H1 (cell line): ENCODE data around the gene ICAM3. TPM values are rescaled to one million over a fixed set of nuclear protein-coding genes. Genes with fewer than 3 reads are reported as not detected.

Source experiments
- CTCF ChIA-PET: fragments of 300-600 bp; sonication (Branson Sonifier 250); formaldehyde crosslinking; loops from one replicate; lab custom pipeline; 2021; ENCODE audit not compliant: partially characterized antibody; lab: Charles Lee
- POLR2A ChIA-PET: fragments of 300-600 bp; sonication (Branson Sonifier 250); formaldehyde crosslinking; loops from one replicate; lab custom pipeline; 2021; ENCODE audit warnings: inconsistent platforms; ENCODE audit not compliant: partially characterized antibody; lab: Charles Lee
- DNase-seq, 2 experiments: peaks; one replicate each; pipeline versions ENCODE4 v3.0.0 to v3.0.0-alpha.2; 2010 to 2022; ENCODE audit warnings: low spot score in 2 of 2, low read depth in 1 of 2, mixed read lengths in 1 of 2
- FAIRE-seq: peaks from 2 replicates; lab custom pipeline; 2011; peaks lifted over from hg19 to GRCh38; lab: Jason Lieb, UNC
- H2AFZ ChIP-seq: 2 replicates; pipeline ENCODE4 v1.8.1; 2012; ENCODE audit warnings: low read length, inconsistent platforms
- H2AK5ac ChIP-seq: 2 replicates; pipeline ENCODE4 v1.6.1; 2013; ENCODE audit warnings: low read depth, low read length
- H2BK120ac ChIP-seq: replicated peaks from 2 replicates; pipeline ENCODE3; 2013; ENCODE audit warnings: low read depth, low read length, inconsistent platforms
- H2BK12ac ChIP-seq: 2 replicates; pipeline ENCODE4 v1.6.1; 2013; ENCODE audit warnings: low read depth, low read length
- H2BK15ac ChIP-seq: 2 replicates; pipeline ENCODE4 v1.6.1; 2013; ENCODE audit warnings: low read length
- H2BK20ac ChIP-seq: 2 replicates; pipeline ENCODE4 v1.6.1; 2013; ENCODE audit warnings: low read length
- H2BK5ac ChIP-seq: 2 replicates; pipeline ENCODE4 v1.6.1; 2013; ENCODE audit warnings: low read depth, low read length
- H3K14ac ChIP-seq: 2 replicates; pipeline ENCODE4 v1.6.1; 2013; ENCODE audit warnings: inconsistent platforms; ENCODE audit not compliant: insufficient read length
- H3K18ac ChIP-seq: 2 replicates; pipeline ENCODE4 v1.6.1; 2013; ENCODE audit warnings: low read length; ENCODE audit errors: extremely low read depth
- H3K23ac ChIP-seq: 2 replicates; pipeline ENCODE4 v1.6.1; 2013; ENCODE audit warnings: inconsistent platforms; ENCODE audit not compliant: insufficient read length
- H3K23me2 ChIP-seq: 2 replicates; pipeline ENCODE4 v1.6.1; 2013; ENCODE audit warnings: low read depth, low read length
- H3K27ac ChIP-seq: 2 replicates; pipeline ENCODE4 v1.6.1; 2011; ENCODE audit warnings: low read depth, low read length, inconsistent platforms
- H3K27me3 ChIP-seq, 4 experiments: replicated peaks in 1 of 4; 1 replicate in 1 of 4; 2 replicates in 3 of 4; pipeline versions ENCODE4 v1.6.1 to v1.8.1; 2011 to 2013; ENCODE audit warnings: low read length in 3 of 4, mild to moderate bottlenecking in 3 of 4, inconsistent platforms in 2 of 4, mixed read lengths in 2 of 4, moderate library complexity in 1 of 4; ENCODE audit not compliant: control insufficient read depth in 3 of 4, insufficient read depth in 3 of 4; ENCODE audit errors: extremely low read depth in 1 of 4
- H3K36me3 ChIP-seq, 4 experiments: 2 replicates each; pipeline versions ENCODE4 v1.6.1 to v1.8.1; 2011 to 2013; ENCODE audit warnings: mild to moderate bottlenecking in 4 of 4, low read length in 3 of 4, moderate library complexity in 2 of 4, control low read depth in 1 of 4, inconsistent platforms in 1 of 4; ENCODE audit not compliant: insufficient read depth in 4 of 4, control insufficient read depth in 2 of 4
- H3K4ac ChIP-seq: replicated peaks from 2 replicates; pipeline ENCODE3; 2013; ENCODE audit warnings: low read length, low read depth, mixed read lengths, inconsistent platforms; ENCODE audit not compliant: insufficient read length
- H3K4me1 ChIP-seq, 4 experiments: replicated peaks in 1 of 4; 1 replicate in 1 of 4; 2 replicates in 3 of 4; pipeline versions ENCODE4 v1.6.1 to v1.8.1; 2011 to 2013; ENCODE audit warnings: low read length in 3 of 4, inconsistent platforms in 2 of 4, mixed read lengths in 1 of 4; ENCODE audit not compliant: insufficient read depth in 4 of 4, control insufficient read depth in 3 of 4
- H3K4me2 ChIP-seq, 2 experiments: 2 replicates each; pipeline versions ENCODE4 v1.6.1 to v1.8.1; 2011 to 2013; ENCODE audit warnings: low read depth in 2 of 2, low read length in 2 of 2, control low read depth in 1 of 2, inconsistent platforms in 1 of 2, mild to moderate bottlenecking in 1 of 2; ENCODE audit not compliant: insufficient read depth in 1 of 2
- H3K4me3 ChIP-seq, 4 experiments: fragments of 200-600, 300-600 bp in 1 of 4; sonication (generic), shearing (Covaris generic), sonication (Bioruptor Twin) in 1 of 4; 2 replicates each; pipeline versions ENCODE4 v1.5.1 to v1.8.1; 2011 to 2016; ENCODE audit warnings: low read length in 4 of 4, low read depth in 3 of 4, control low read depth in 2 of 4, inconsistent platforms in 2 of 4, mild to moderate bottlenecking in 2 of 4, mixed read lengths in 1 of 4, moderate library complexity in 1 of 4; ENCODE audit not compliant: insufficient read depth in 2 of 4; ENCODE audit errors: extremely low read depth in 1 of 4
- H3K56ac ChIP-seq: replicated peaks from 2 replicates; pipeline ENCODE3; 2013; ENCODE audit warnings: low read depth, mild to moderate bottlenecking, mixed read lengths, low read length, inconsistent platforms; ENCODE audit not compliant: insufficient read length
- H3K79me1 ChIP-seq: 2 replicates; pipeline ENCODE4 v1.6.1; 2013; ENCODE audit warnings: low read depth, low read length, control low read depth
- H3K79me2 ChIP-seq, 2 experiments: 2 replicates each; pipeline versions ENCODE4 v1.6.1 to v1.8.1; 2012 to 2013; ENCODE audit warnings: low read length in 2 of 2, mild to moderate bottlenecking in 2 of 2, inconsistent platforms in 1 of 2; ENCODE audit not compliant: insufficient read depth in 2 of 2, control insufficient read depth in 1 of 2
- H3K9ac ChIP-seq, 4 experiments: replicated peaks in 1 of 4; 1 replicate in 1 of 4; 2 replicates in 3 of 4; pipeline versions ENCODE4 v1.6.1 to v1.8.1; 2011 to 2013; ENCODE audit warnings: low read depth in 3 of 4, low read length in 3 of 4, control low read depth in 2 of 4, mild to moderate bottlenecking in 2 of 4, moderate library complexity in 2 of 4, inconsistent platforms in 1 of 4; ENCODE audit errors: extremely low read depth in 1 of 4
- H3K9me3 ChIP-seq, 2 experiments: 2 replicates each; pipeline versions ENCODE4 v1.6.1 to v1.8.1; 2012 to 2013; ENCODE audit warnings: mild to moderate bottlenecking in 2 of 2, moderate library complexity in 2 of 2, control low read depth in 1 of 2, inconsistent platforms in 1 of 2, low read depth in 1 of 2, low read length in 1 of 2, mixed read lengths in 1 of 2; ENCODE audit not compliant: insufficient read depth in 2 of 2
- H4K20me1 ChIP-seq, 2 experiments: replicated peaks in 1 of 2; 2 replicates each; pipeline versions ENCODE3 to v1.8.1; 2011 to 2013; ENCODE audit warnings: inconsistent platforms in 2 of 2, low read length in 2 of 2, mild to moderate bottlenecking in 1 of 2; ENCODE audit not compliant: insufficient read depth in 2 of 2, control insufficient read depth in 1 of 2
- H4K5ac ChIP-seq: 2 replicates; pipeline ENCODE4 v1.6.1; 2013; ENCODE audit warnings: low read length, low read depth, mixed read lengths, inconsistent platforms; ENCODE audit not compliant: insufficient read length
- H4K8ac ChIP-seq: 2 replicates; pipeline ENCODE4 v1.8.0; 2013; ENCODE audit warnings: mild to moderate bottlenecking, moderate library complexity, low read length, inconsistent platforms; ENCODE audit not compliant: insufficient read depth; ENCODE audit errors: extremely low read depth
- H4K91ac ChIP-seq: replicated peaks from 2 replicates; pipeline ENCODE3; 2013; ENCODE audit warnings: low read length, mixed read lengths, inconsistent platforms; ENCODE audit not compliant: insufficient read length
- BCL11A ChIP-seq, 2 experiments: IDR thresholded peaks; one replicate each; pipeline ENCODE4 v1.6.1; 2011; ENCODE audit warnings: low read depth in 2 of 2, low read length in 2 of 2, mild to moderate bottlenecking in 2 of 2
- CTCF ChIP-seq, 3 experiments: IDR thresholded peaks; 1 replicate in 2 of 3; 2 replicates in 1 of 3; pipeline versions ENCODE4 v1.5.1 to v1.6.1; 2011; ENCODE audit warnings: low read length in 3 of 3, mild to moderate bottlenecking in 3 of 3, inconsistent platforms in 2 of 3, low read depth in 1 of 3, moderate library complexity in 1 of 3; ENCODE audit not compliant: insufficient read depth in 1 of 3; ENCODE audit errors: control extremely low read depth in 1 of 3
- E2F6 ChIP-seq: IDR thresholded peaks from 2 replicates; pipeline ENCODE4 v1.6.1; 2012; ENCODE audit warnings: inconsistent platforms
- EGR1 ChIP-seq: IDR thresholded peaks from 2 replicates; pipeline ENCODE4 v1.6.1; 2011; ENCODE audit warnings: low read depth, low read length, borderline replicate concordance
- GTF2F1 ChIP-seq: IDR thresholded peaks from 2 replicates; pipeline ENCODE4 v1.6.1; 2012; ENCODE audit warnings: low read depth, low read length, improper control_type of control experiment, borderline replicate concordance
- HDAC6 ChIP-seq: IDR thresholded peaks from one replicate; pipeline ENCODE4 v1.7.1; 2012; ENCODE audit warnings: low read depth, mild to moderate bottlenecking, inconsistent platforms, low read length, moderate library complexity
- POLR2AphosphoS5 ChIP-seq: IDR thresholded peaks from 2 replicates; pipeline ENCODE4 v1.6.1; 2011; ENCODE audit warnings: low read depth, low read length
- SIRT6 ChIP-seq: IDR thresholded peaks from one replicate; pipeline ENCODE4 v1.7.1; 2012; ENCODE audit warnings: low read length, inconsistent platforms
- TBP ChIP-seq: IDR thresholded peaks from 2 replicates; pipeline ENCODE4 v1.6.1; 2011; ENCODE audit warnings: low read depth, low read length, improper control_type of control experiment
- WGBS, 2 experiments: shearing (Covaris generic) in 1 of 2; methylation state at CpG; one replicate each; pipeline versions ENCODE4 v1.1.6 to v1.1.7; 2013 to 2015; ENCODE audit warnings: low lambda C conversion rate in 2 of 2, mixed read lengths in 2 of 2, inconsistent platforms in 1 of 2, low coverage in 1 of 2, missing lambda C conversion rate in 1 of 2; ENCODE audit not compliant: insufficient replicate concordance in 2 of 2, insufficient coverage in 1 of 2, insufficient read length in 1 of 2; ENCODE audit errors: extremely low coverage in 1 of 2, missing lambda C conversion rate in 1 of 2; 5-methylcytosine and 5-hydroxymethylcytosine counted together
- polyA plus RNA-seq, 7 experiments: library from polyadenylated mRNA; depleted of rRNA in 3 of 7; stranded (reverse) in 5 of 7; unstranded in 2 of 7; fragments of >200 nt in 5 of 7; fragments of 200-250 nt in 2 of 7; gene quantifications; 1 replicate in 5 of 7; 2 replicates in 1 of 7; 4 replicates in 1 of 7; pipeline versions ENCODE4 v1.2.1 to v1.2.3, GENCODE V29; 2011 to 2013; ENCODE audit warnings: missing spikeins in 2 of 7, mixed read lengths in 2 of 7
- total RNA-seq: library from RNA; stranded (reverse); fragmentation: NEBNext Ultra II Directional; extraction: Animal tissue kit (Norgen Biotek cat#: 25700); gene quantifications from 2 replicates; pipeline ENCODE4 v1.2.1, GENCODE V29; 2021
- TF ChIP-seq, protein P1 (sequence below): IDR thresholded peaks from 2 replicates; pipeline ENCODE4 v1.6.1; 2011; ENCODE audit warnings: low read length, improper control_type of control experiment

The ICAM3 gene
- total and polyA plus RNA-seq, 2 of the 8 experiments (the other 6 are each of a cell fraction or from before 2014, with no cell fraction given), result 15.4 to 16.5 TPM

GRCh38 chr19:10384580-10384979, 45.2 kb upstream of the ICAM3 start:
- 85% methylated on average over 9 of the region's 9 CpGs; no CpG with 5 or more reads in 1 of the 2 experiments for whole genome bisulfite sequencing, 2 experiments
- POLR2A ChIA-PET, result interaction anchor here (1.6 kb wide), 1 partner anchor 113 kb away, joined by 10 read pairs; the partner anchor contains the start of gene ICAM1
- TF ChIP-seq HDAC6 (no peak), EGR1 (no peak), CTCF (IDR thresholded peaks at IDR 0.05; ENCODE audit: control extremely low read depth in 1 of 3, insufficient read depth in 1 of 3, low read depth in 1 of 3, low read length in 3 of 3) (no peak), BCL11A (IDR thresholded peaks at IDR 0.05; ENCODE audit: low read depth in 2 of 2, low read length in 2 of 2) (no peak), GTF2F1 (no peak), TBP (no peak), E2F6 (no peak), POLR2AphosphoS5 (no peak), SIRT6 (no peak)
- TF ChIP-seq, protein P1, sequence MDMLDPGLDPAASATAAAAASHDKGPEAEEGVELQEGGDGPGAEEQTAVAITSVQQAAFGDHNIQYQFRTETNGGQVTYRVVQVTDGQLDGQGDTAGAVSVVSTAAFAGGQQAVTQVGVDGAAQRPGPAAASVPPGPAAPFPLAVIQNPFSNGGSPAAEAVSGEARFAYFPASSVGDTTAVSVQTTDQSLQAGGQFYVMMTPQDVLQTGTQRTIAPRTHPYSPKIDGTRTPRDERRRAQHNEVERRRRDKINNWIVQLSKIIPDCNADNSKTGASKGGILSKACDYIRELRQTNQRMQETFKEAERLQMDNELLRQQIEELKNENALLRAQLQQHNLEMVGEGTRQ, result no peak

More at GRCh38 chr19:10384580-10384979, 45.2 kb upstream of the ICAM3 start:
- Histone ChIP-seq H3K4me3 (no peak overlapping the region), H4K5ac (no peak overlapping the region), H4K91ac (no peak overlapping the region), H3K79me2 (peaks cover 0 to 2% of the 10 kb centered on the region in 2 experiments; a peak in 3 of 4 replicates), H3K79me1 (no peaks in the 10 kb centered on the region), H3K36me3 (no peaks in the 10 kb centered on the region), H3K18ac (no peak overlapping the region), H2BK120ac (no peak overlapping the region), H3K27me3 (no peaks in the 10 kb centered on the region), H3K9me3 (no peaks in the 10 kb centered on the region), H3K56ac (no peak overlapping the region), H2AFZ (no peak overlapping the region), H3K9ac (no peak overlapping the region), H3K27ac (no peak overlapping the region), H2BK20ac (no peak overlapping the region), H3K23me2 (peaks cover 8% of the 10 kb centered on the region), H3K4ac (no peak overlapping the region), H3K14ac (no peak overlapping the region), H2BK5ac (no peak overlapping the region), H4K20me1 (no peaks in the 10 kb centered on the region), H3K23ac (no peak overlapping the region), H2AK5ac (no peak overlapping the region), H2BK12ac (no peak overlapping the region), H3K4me2 (no peak overlapping the region), H3K4me1 (peaks cover 0 to 3% (median 1%) of the 10 kb centered on the region in 4 experiments; a peak in 1 of 7 replicates), H4K8ac (no peak overlapping the region), H2BK15ac (no peak overlapping the region)
- CTCF ChIA-PET, result interaction anchor here (0.9 to 5.8 kb wide), 6 partner anchors 12 to 134 kb away, joined by 3 to 122 read pairs (median 4); partner anchors contain the start of genes ICAM1 and RAVER1
- no peak for FAIRE-seq
- no peak for DNase-seq
